Neural cell (in vitro differentiated cells): ENCODE data around the gene PLEKHM3. TPM values are rescaled to one million over a fixed set of nuclear protein-coding genes. Genes with fewer than 3 reads are reported as not detected.

ENCODE experiments used
- H2AFZ ChIP-seq: fragments of 200-600, 300-800 bp; sonication (generic), shearing (Covaris generic); 2 replicates; pipeline ENCODE4 v1.6.0; 2014; ENCODE audit warnings: low read depth, mild to moderate bottlenecking, antibody characterized with exemption, low read length, moderate library complexity
- H3F3A ChIP-seq: fragments of 200-600 bp; shearing (Covaris generic); 2 replicates; pipeline ENCODE4 v1.6.1; 2016; ENCODE audit warnings: mild to moderate bottlenecking, moderate library complexity, mixed read lengths, antibody characterized with exemption, low read length; ENCODE audit not compliant: insufficient read depth, poor library complexity, severe bottlenecking
- H3K27ac ChIP-seq: fragments of 200-600, 300-800 bp; sonication (generic), shearing (Covaris generic); 2 replicates; pipeline ENCODE4 v1.5.1; 2014; ENCODE audit warnings: mild to moderate bottlenecking, low read length, moderate library complexity
- H3K27me3 ChIP-seq: fragments of 300-800, 200-600 bp; sonication (generic), shearing (Covaris generic); 2 replicates; pipeline ENCODE4 v1.6.0; 2014; ENCODE audit warnings: mild to moderate bottlenecking, low read depth, low read length, moderate library complexity; ENCODE audit not compliant: insufficient read depth
- H3K36me3 ChIP-seq: fragments of 300-800, 200-600 bp; sonication (generic), shearing (Covaris generic); 2 replicates; pipeline ENCODE4 v1.5.1; 2014; ENCODE audit warnings: mild to moderate bottlenecking, antibody characterized with exemption, low read length, moderate library complexity; ENCODE audit not compliant: insufficient read depth
- H3K4me2 ChIP-seq: fragments of 300-800, 200-600 bp; sonication (generic), shearing (Covaris generic); 2 replicates; pipeline ENCODE4 v1.6.0; 2014; ENCODE audit warnings: mild to moderate bottlenecking, low read length
- H3K4me3 ChIP-seq: fragments of 300-800, 200-600 bp; sonication (generic), shearing (Covaris generic); 2 replicates; pipeline ENCODE4 v1.5.1; 2014; ENCODE audit warnings: mild to moderate bottlenecking, low read length, moderate library complexity
- H3K79me2 ChIP-seq: fragments of 200-600 bp; shearing (Covaris generic); replicated peaks from 2 replicates; pipeline ENCODE4 v1.6.0; 2014; ENCODE audit warnings: mild to moderate bottlenecking, low read length, moderate library complexity; ENCODE audit not compliant: insufficient read depth
- H3K9ac ChIP-seq: fragments of 300-800, 200-600 bp; sonication (generic), shearing (Covaris generic); 2 replicates; pipeline ENCODE4 v1.6.1; 2016; ENCODE audit warnings: mild to moderate bottlenecking, low read length, mixed read lengths
- H3K9me2 ChIP-seq: fragments of 200-600 bp; shearing (Covaris generic); 2 replicates; pipeline ENCODE4 v1.6.1; 2016; ENCODE audit warnings: mild to moderate bottlenecking, low read length, mixed read lengths; ENCODE audit not compliant: insufficient read depth
- H3K9me3 ChIP-seq: fragments of 200-600, 300-800 bp; sonication (generic), shearing (Covaris generic); 2 replicates; pipeline ENCODE4 v1.6.1; 2016; ENCODE audit warnings: mild to moderate bottlenecking, mixed run types, low read length, moderate library complexity, mixed read lengths
- H4K20me1 ChIP-seq: fragments of 200-600 bp; shearing (Covaris generic); 2 replicates; pipeline ENCODE4 v1.6.1; 2016; ENCODE audit warnings: mild to moderate bottlenecking, mixed run types; ENCODE audit not compliant: insufficient read depth
- CTCF ChIP-seq: fragments of 450-650 bp; IDR thresholded peaks from 2 replicates; pipeline ENCODE4 v1.5.1; 2014; ENCODE audit warnings: antibody characterized with exemption, mild to moderate bottlenecking, moderate library complexity; ENCODE audit not compliant: poor library complexity, severe bottlenecking
- EP300 ChIP-seq: fragments of 450-650 bp; conservative IDR thresholded peaks from 2 replicates; pipeline ENCODE4 v1.6.1; 2014; ENCODE audit warnings: antibody characterized with exemption, mild to moderate bottlenecking, moderate library complexity; ENCODE audit not compliant: poor library complexity, severe bottlenecking
- EZH2 ChIP-seq: fragments of 200-600, 300-800 bp; shearing (Covaris generic), sonication (generic); IDR thresholded peaks from 2 replicates; pipeline ENCODE4 v1.6.1; 2014; ENCODE audit warnings: antibody characterized with exemption, low read length, borderline replicate concordance, mild to moderate bottlenecking; ENCODE audit not compliant: insufficient read depth, poor library complexity, severe bottlenecking
- MXI1 ChIP-seq: fragments of 450-650 bp; conservative IDR thresholded peaks from 2 replicates; pipeline ENCODE4 v1.6.1; 2014; ENCODE audit warnings: antibody characterized with exemption, mild to moderate bottlenecking; ENCODE audit not compliant: poor library complexity, severe bottlenecking
- POLR2AphosphoS5 ChIP-seq: IDR thresholded peaks from 2 replicates; pipeline ENCODE4 v1.6.1; 2012
- RAD21 ChIP-seq: fragments of 450-650 bp; conservative IDR thresholded peaks from 2 replicates; pipeline ENCODE4 v1.6.1; 2014; ENCODE audit warnings: antibody characterized with exemption, mild to moderate bottlenecking, moderate library complexity
- SMC3 ChIP-seq: fragments of 450-650 bp; conservative IDR thresholded peaks from 2 replicates; pipeline ENCODE4 v1.6.1; 2014; ENCODE audit warnings: antibody characterized with exemption, mild to moderate bottlenecking, moderate library complexity; ENCODE audit not compliant: poor library complexity
- TAF1 ChIP-seq: IDR thresholded peaks from 2 replicates; pipeline ENCODE4 v1.6.1; 2012; ENCODE audit warnings: low read depth
- polyA plus RNA-seq: library from polyadenylated mRNA; depleted of rRNA; stranded (reverse); fragments of >200 nt; gene quantifications from 2 replicates; pipeline ENCODE4 v1.2.3, GENCODE V29; 2014
- TF ChIP-seq, protein P1 (sequence below): IDR thresholded peaks from 2 replicates; pipeline ENCODE4 v1.6.1; 2012; ENCODE audit warnings: borderline replicate concordance

Gene PLEKHM3
- polyA plus RNA-seq, 1 donor from 2014 or later: 13.4 TPM

GRCh38 chr2:207805566-207806226 lies 219.6 kb downstream of the PLEKHM3 start:
- Histone ChIP-seq H3K27me3 (no peaks in the 10 kb centered on the region), H3K4me2 (no peak overlapping the region), H4K20me1 (no peaks in the 10 kb centered on the region), H3K36me3 (no peaks in the 10 kb centered on the region), H2AFZ (no peak overlapping the region), H3K9me2 (no peaks in the 10 kb centered on the region), H3K27ac (no peak overlapping the region), H3K4me3 (no peak overlapping the region), H3F3A (no peaks in the 10 kb centered on the region), H3K9me3 (no peaks in the 10 kb centered on the region), H3K79me2 (no peaks in the 10 kb centered on the region), H3K9ac (no peak overlapping the region)
- TF ChIP-seq MXI1 (no peak), SMC3 (no peak), TAF1 (no peak), EZH2 (no peak), POLR2AphosphoS5 (no peak), EP300 (no peak), CTCF (no peak), RAD21 (no peak)
- TF ChIP-seq, protein P1, sequence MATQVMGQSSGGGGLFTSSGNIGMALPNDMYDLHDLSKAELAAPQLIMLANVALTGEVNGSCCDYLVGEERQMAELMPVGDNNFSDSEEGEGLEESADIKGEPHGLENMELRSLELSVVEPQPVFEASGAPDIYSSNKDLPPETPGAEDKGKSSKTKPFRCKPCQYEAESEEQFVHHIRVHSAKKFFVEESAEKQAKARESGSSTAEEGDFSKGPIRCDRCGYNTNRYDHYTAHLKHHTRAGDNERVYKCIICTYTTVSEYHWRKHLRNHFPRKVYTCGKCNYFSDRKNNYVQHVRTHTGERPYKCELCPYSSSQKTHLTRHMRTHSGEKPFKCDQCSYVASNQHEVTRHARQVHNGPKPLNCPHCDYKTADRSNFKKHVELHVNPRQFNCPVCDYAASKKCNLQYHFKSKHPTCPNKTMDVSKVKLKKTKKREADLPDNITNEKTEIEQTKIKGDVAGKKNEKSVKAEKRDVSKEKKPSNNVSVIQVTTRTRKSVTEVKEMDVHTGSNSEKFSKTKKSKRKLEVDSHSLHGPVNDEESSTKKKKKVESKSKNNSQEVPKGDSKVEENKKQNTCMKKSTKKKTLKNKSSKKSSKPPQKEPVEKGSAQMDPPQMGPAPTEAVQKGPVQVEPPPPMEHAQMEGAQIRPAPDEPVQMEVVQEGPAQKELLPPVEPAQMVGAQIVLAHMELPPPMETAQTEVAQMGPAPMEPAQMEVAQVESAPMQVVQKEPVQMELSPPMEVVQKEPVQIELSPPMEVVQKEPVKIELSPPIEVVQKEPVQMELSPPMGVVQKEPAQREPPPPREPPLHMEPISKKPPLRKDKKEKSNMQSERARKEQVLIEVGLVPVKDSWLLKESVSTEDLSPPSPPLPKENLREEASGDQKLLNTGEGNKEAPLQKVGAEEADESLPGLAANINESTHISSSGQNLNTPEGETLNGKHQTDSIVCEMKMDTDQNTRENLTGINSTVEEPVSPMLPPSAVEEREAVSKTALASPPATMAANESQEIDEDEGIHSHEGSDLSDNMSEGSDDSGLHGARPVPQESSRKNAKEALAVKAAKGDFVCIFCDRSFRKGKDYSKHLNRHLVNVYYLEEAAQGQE: no peak

DNA sequence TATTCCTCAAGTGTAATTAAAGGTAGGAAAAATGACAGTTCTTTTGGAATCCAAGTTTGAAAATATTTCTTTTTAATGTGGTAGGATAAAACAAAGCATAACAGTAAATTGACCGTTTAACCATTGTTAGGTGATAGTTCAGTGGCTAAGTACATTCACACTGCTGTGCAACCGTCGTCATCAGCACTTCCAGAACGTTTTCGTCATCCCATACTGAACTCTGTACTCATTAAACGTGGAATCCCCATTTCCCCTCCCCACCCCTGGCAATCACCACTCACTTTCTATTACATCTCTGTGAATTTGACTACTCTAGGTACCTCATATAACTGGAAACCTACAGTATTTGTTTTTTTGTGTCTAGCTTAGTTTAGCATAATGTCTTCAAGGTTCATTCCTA lies 222.7 kb downstream of the PLEKHM3 start:
- Histone ChIP-seq H2AFZ (no peak overlapping the region), H3K79me2 (no peaks in the 10 kb centered on the region), H3K27me3 (no peaks in the 10 kb centered on the region), H3K4me2 (no peak overlapping the region), H3K4me3 (no peak overlapping the region), H3K36me3 (no peaks in the 10 kb centered on the region), H3K27ac (no peak overlapping the region), H3F3A (no peaks in the 10 kb centered on the region), H3K9me3 (no peaks in the 10 kb centered on the region), H3K9me2 (no peaks in the 10 kb centered on the region), H4K20me1 (no peaks in the 10 kb centered on the region), H3K9ac (no peak overlapping the region)
- TF ChIP-seq EP300 (no peak), EZH2 (no peak), MXI1 (no peak), RAD21 (no peak)
